GM21528 (cell line): Measurements from ENCODE around the gene PRR14L.
"Not testable (repeated sequence)": the region's sequence is repeated elsewhere in the genome, so short reads cannot be mapped to it uniquely, and the experiment has no call there.

Experiments used
- ATAC-seq: cut with Tn5 transposase; IDR thresholded peaks from one replicate; pipeline ENCODE4 v1.9.1; 2021; ENCODE audit warnings: mild to moderate bottlenecking, moderate library complexity; ENCODE audit not compliant: unreplicated experiment, low FRiP score

Gene PRR14L

GRCh38 chr22:31683181-31684105 is 66.5 kb downstream of the PRR14L start:
- ATAC-seq: no peak

- no peak for ATAC-seq
These were observed 67.2 kb downstream of the PRR14L start for GRCh38 chr22:31682751-31683150.

- ATAC-seq: no peak
These were observed 68.3 kb downstream of the PRR14L start for GRCh38 chr22:31681349-31682345.

GRCh38 chr22:31680861-31681341 is 69.0 kb downstream of the PRR14L start:
- no peak for ATAC-seq

GRCh38 chr22:31678748-31679147 is 71.2 kb downstream of the PRR14L start:
- no peak for ATAC-seq

GRCh38 chr22:31676700-31677099 is 73.2 kb downstream of the PRR14L start:
- peak; percentile 80 for ATAC-seq

GRCh38 chr22:31674219-31674618 is 75.7 kb downstream of the PRR14L start:
- not testable (repeated sequence) for ATAC-seq

GRCh38 chr22:31668849-31669248 is 81.1 kb downstream of the PRR14L start:
- ATAC-seq: not testable (repeated sequence)

GRCh38 chr22:31662668-31663037 is 87.3 kb downstream of the PRR14L start:
- ATAC-seq: no peak

- peak; percentile 76 for ATAC-seq
These were observed 87.9 kb downstream of the PRR14L start, which contains the start of gene PISD for GRCh38 chr22:31661851-31662667. PISD (minus strand) TSS chr22:31662215; CDS start chr22:31662208, 7 bp downstream.

- not testable (repeated sequence) for ATAC-seq
These were observed 89.0 kb downstream of the PRR14L start for GRCh38 chr22:31660860-31661341.

- no peak for ATAC-seq
These were observed 90.7 kb downstream of the PRR14L start for GRCh38 chr22:31659246-31659645.

- no peak for ATAC-seq
These were observed 95.5 kb downstream of the PRR14L start for GRCh38 chr22:31654408-31654807.

- ATAC-seq: no peak
These were observed 96.0 kb downstream of the PRR14L start for GRCh38 chr22:31653944-31654343.

GRCh38 chr22:31652911-31653684 is 96.8 kb downstream of the PRR14L start:
- no peak for ATAC-seq

GRCh38 chr22:31652088-31652487 is 97.8 kb downstream of the PRR14L start:
- no peak for ATAC-seq

GRCh38 chr22:31651664-31652063 is 98.3 kb downstream of the PRR14L start:
- ATAC-seq: no peak

GRCh38 chr22:31650391-31650790 is 99.5 kb downstream of the PRR14L start:
- no peak for ATAC-seq
